NCI-H82 (cell line): ENCODE results near the gene ARRDC2.
A peak's percentile ranks its signal among the peaks of the same experiment; 100 is the strongest.

Source experiments
- DNase-seq: peaks from one replicate; lab custom pipeline; 2025; lab: John Stamatoyannopoulos, UW

Gene ARRDC2

GRCh38 chr19:18058208-18059009 is 50.4 kb downstream of the ARRDC2 start:
- DNase-seq: peak; percentile 94

GRCh38 chr19:18059297-18059696 is 51.3 kb downstream of the ARRDC2 start:
- no peak for DNase-seq

GRCh38 chr19:18059902-18060301 is 51.9 kb downstream of the ARRDC2 start:
- no peak for DNase-seq

DNA sequence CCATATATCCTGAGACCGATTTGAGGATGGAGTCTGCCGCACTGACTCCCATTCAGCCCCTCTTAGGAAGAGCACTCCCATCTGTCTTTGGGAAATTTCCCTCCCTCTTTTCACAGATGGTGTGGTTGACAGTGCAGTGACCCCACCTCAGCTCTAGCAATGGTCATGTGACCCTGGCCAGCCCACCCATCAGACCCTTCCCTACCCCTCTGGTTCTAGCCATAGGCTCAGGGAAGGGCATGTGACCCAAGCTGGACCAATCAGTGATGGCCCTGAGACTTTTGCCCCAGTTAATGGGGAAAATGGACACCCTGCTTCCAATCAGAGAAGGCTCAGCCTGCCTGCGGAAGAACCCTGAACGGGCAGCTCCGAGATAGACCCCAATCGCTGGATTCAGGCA is 52.5 kb downstream of the ARRDC2 start:
- peak; percentile 91 for DNase-seq

GRCh38 chr19:18062028-18062427 is 54.1 kb downstream of the ARRDC2 start:
- no peak for DNase-seq

DNA sequence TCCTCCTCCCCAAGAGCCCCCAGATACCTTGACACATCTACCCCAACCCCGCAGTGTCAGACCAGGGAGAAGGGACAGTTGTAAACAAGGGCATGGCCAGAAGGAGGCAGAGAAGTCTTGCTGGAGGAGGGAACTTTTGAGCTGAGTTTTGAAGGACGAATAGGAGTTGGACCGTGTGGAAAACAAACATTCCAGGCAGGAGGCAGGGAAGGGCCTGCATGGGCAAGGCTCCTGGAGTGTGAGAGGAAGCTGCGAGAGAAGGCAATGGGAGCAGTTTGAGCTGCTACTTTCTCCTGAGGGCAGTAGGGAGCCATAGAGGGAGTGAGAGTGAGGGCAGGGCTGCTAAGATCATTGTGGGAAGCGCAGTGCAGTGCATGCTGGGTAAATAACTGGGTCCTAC is 55.5 kb downstream of the ARRDC2 start:
- no peak for DNase-seq
